Measurements from ENCODE around the gene FN1.

The FN1 gene

GRCh38 chr2:215388002-215388728, 47.7 kb downstream of the FN1 start:
- no peak for DNase-seq (ENCODE audit: extremely low read depth in 1 of 2, low read depth in 1 of 2)

DNA sequence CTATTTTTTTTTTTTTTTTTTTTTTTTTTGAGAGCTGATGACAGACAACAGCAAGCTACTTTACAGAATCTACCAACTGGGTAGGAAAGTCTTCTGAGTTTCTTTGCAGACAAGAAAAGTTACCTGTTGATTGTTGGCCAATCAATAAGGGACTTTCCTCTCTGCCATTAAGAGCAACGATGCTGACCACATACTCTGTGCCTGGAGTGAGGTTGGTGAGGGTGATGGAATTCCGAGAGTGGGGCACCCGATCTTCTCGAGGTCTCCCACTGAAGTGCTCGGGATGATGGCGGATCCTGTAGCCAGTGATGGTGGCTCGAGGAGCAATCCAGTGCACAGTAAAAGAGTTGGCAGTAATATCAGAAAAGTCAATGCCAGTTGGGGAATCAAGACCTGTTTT, 49.3 kb downstream of the FN1 start:
- no peak for DNase-seq (ENCODE audit: extremely low read depth in 1 of 2, low read depth in 1 of 2)

GRCh38 chr2:215384710-215385109, 51.2 kb downstream of the FN1 start:
- no peak for DNase-seq (ENCODE audit: extremely low read depth in 1 of 2, low read depth in 1 of 2)

DNA sequence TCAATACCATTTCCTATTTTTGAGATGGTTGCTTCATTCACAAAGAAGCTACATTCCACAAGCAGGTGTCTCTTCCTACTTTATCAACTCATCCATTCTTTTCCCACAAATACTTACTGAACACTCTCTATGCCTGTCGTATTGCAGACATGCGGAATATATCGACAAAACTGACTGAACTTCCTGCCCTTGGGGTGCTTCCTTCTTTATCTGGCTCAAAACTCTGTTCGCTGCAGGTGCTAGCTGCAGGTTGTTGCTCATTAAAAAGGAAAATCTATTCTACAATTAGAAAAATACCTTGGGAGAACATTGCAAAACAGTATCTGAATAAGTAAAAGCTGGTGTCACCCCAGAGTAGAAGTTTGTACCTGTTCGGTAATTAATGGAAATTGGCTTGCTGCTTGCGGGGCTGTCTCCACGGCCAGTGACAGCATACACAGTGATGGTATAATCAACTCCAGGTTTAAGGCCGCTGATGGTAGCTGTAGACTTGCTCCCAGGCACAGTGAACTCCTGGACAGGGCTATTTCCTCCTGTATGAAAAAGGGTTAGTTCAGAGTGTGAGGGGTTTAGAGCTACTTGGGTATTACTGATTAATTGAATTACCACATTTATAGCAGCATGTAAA, 52.1 kb downstream of the FN1 start:
- no peak for DNase-seq (ENCODE audit: extremely low read depth in 1 of 2, low read depth in 1 of 2)

GRCh38 chr2:215382480-215382879, 53.4 kb downstream of the FN1 start:
- no peak for DNase-seq (ENCODE audit: extremely low read depth in 1 of 2, low read depth in 1 of 2)

DNA sequence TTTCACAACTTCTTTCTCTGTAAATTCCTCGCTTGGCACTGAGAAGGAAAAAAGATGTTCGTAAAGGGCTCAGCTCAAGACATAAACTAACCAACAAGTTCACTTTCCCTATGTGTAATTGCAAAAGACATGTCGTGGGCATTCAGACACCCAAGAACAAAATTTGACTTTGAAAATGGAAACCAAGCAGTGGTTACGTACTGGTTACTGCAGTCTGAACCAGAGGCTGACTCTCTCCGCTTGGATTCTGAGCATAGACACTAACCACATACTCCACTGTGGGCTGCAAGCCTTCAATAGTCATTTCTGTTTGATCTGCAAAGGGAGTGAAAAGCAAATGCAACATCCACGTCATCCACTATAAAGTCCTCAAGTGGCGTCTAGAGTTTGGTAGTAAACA, 53.9 kb downstream of the FN1 start:
- DNase-seq (ENCODE audit: extremely low read depth in 1 of 2, low read depth in 1 of 2): no peak

GRCh38 chr2:215380699-215381098, 55.2 kb downstream of the FN1 start:
- DNase-seq (ENCODE audit: extremely low read depth in 1 of 2, low read depth in 1 of 2): no peak

DNA sequence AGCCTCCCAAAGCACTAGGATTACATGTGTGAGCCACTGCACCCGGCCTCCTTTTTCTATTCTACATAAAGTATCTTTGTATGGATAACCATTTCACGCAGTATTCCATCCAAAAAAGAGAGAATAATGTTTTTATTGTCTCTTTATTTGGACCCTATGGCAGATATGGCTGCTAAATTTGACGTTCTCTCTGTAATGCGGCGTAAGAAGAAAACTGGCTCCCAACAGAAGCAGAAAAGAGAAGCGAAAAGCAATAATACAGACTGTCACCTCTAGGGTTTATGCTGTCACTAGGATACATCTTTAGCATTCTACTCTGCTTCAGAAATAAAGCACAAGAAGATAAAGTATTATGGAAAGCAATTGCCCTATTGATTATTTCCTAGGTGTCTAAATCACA, 55.9 kb downstream of the FN1 start:
- no peak for DNase-seq (ENCODE audit: extremely low read depth in 1 of 2, low read depth in 1 of 2)

DNA sequence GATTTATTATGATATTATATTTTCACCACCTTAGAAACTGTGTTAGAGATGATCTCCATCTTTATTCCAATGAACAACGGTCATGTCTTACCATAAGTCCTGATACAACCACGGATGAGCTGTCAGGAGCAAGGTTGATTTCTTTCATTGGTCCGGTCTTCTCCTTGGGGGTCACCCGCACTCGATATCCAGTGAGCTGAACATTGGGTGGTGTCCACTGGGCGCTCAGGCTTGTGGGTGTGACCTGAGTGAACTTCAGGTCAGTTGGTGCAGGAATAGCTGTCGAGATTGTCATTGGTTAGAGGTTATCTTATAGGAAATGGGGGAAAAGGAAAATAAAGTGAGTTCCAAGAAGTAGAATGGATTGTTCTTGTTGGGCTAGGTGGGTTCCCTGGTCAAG, 56.8 kb downstream of the FN1 start:
- no peak for DNase-seq (ENCODE audit: extremely low read depth in 1 of 2, low read depth in 1 of 2)

DNA sequence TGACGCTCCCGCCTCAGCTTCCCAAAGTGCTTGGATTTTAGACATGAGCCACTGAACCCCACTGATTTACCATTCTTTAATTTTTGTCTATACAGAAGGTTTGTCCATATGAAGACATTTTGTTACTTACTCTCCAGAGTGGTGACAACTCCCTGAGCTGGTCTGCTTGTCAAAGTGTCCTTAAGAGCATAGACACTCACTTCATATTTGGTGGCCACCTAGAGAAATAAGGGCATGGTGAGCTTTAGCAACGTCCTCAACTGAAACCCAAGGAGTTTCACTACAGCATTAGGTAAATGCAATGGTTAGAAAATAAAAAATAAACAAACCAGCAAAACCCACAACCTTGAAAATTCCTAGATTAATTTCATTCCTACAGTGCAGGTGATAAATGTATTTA, 57.8 kb downstream of the FN1 start:
- no peak for DNase-seq (ENCODE audit: extremely low read depth in 1 of 2, low read depth in 1 of 2)

DNA sequence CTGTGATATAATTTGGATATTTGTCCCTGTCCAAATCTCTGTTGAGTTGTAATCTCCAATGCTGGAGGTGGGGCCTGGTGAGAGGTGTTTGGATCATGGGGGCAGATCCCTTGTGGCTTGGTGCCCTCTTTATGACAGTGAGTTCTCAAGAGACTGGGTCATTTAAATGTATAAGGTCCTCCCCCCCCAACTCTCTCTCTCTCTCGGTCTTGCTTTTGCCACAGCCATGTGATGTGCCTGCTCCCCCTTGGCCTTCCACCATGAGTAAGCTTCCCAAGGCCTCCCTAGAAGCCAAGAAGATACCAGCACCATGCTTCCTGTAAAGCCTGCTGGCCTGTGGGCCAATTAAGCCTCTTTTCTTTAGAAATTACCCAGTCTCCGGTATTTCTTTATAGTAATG, 58.6 kb downstream of the FN1 start:
- DNase-seq (ENCODE audit: extremely low read depth in 1 of 2, low read depth in 1 of 2): no peak

DNA sequence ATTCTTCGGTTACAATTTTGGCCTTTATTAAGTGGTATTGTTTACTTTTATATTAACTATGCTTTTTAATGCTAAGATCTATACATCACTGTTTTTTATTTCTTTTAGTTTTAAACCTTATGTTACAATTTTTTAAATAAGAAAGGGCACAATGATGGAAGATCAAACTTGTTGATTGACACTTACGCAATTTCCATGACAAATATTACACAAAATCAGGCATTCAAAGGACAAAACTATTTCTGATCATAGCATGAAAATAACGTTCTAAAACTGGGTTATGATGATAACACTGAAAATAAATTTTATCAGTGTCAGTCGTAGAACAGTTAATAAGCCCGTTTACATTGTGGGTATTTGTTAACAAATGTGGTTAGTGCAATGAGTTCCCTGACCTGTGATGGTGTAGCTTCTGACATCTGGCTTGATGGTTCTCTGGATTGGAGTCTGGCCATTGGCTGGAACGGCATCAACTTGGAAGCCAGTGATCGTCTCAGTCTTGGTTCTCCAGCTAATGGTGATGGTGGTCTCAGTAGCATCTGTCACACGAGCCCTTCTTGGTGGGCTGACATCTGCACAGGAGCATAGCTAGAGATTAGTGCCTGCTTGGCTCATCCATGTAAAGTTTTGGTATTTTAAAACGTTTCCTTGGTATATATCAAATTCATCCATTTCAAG, 59.6 kb downstream of the FN1 start:
- no peak for DNase-seq (ENCODE audit: extremely low read depth in 1 of 2, low read depth in 1 of 2)

- DNase-seq (ENCODE audit: extremely low read depth in 1 of 2, low read depth in 1 of 2): no peak
Measured at GRCh38 chr2:215375467-215375830, 60.4 kb downstream of the FN1 start.

GRCh38 chr2:215374642-215375466, 61.0 kb downstream of the FN1 start:
- no peak for DNase-seq (ENCODE audit: extremely low read depth in 1 of 2, low read depth in 1 of 2)

GRCh38 chr2:215374002-215374401, 61.9 kb downstream of the FN1 start:
- DNase-seq (ENCODE audit: extremely low read depth in 1 of 2, low read depth in 1 of 2): no peak

DNA sequence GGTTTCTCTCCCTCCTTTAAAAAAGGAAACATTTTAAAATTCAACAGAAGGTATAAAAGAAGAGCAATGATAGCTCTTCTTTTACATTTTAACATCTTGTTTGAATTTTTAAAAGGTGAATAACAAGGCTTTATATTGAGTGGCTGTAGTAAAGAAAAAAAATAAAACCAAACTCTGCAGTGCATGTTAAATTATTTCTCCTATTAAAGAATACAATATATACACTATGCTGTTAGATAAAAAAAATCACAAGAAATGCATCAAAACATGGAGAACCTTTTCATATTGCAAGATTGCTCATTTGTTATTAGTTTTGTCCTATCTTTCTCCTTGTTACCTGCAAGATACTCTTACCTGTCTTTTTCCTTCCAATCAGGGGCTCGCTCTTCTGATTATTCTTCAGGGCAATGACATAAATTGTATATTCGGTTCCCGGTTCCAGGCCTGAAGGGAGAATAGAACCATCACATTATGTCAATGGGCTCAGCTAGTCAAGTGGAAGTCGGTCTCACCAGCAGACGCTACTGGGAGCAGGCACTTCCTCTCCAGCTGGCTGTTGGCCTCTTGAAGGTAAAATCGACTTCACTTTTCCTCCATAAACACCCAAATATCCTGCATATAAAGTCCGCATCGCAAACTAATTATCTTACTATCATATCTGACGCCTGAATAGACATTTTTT, 62.8 kb downstream of the FN1 start:
- no peak for DNase-seq (ENCODE audit: extremely low read depth in 1 of 2, low read depth in 1 of 2)

DNA sequence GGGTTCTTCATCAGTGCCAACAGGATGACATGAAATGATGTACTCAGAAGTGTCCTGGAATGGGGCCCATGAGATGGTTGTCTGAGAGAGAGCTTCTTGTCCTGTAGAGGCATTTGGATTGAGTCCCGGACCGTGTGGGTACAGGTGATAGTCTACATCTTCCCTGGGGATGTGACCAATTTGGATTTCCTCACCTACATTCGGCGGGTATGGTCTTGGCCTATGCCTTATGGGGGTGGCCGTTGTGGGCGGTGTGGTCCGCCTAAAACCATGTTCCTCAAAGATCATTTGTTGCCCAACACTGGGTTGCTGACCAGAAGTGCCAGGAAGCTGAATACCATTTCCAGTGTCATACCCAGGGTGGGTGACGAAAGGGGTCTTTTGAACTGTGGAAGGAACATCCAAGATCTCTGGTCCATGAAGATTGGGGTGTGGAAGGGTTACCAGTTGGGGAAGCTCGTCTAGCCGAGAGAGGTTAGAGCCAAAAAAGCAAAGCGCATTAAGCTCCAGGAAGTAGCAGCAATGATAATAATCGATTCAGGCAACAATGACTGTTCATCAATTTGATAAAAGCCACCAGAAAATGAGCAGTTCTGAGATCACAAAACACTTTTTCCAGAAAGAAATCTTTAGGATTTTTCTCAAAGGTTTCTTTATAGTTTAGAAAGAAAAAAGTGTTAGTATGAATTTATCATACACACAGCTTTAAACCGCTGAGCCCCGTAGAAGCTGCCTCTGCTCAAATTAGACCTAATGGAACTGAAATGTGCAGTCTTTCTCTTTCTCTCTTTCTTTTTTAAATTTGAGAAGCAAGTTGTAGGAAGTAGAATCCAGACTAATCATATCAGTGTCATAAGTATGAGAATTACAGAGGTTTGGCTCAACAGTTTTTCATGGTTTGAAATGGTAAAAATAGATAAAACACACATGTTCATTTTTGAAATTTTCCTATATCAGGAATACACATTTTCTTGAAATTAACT, 63.7 kb downstream of the FN1 start:
- DNase-seq (ENCODE audit: extremely low read depth in 1 of 2, low read depth in 1 of 2): no peak

GRCh38 chr2:215370112-215370965, 65.5 kb downstream of the FN1 start:
- no peak for DNase-seq (ENCODE audit: extremely low read depth in 1 of 2, low read depth in 1 of 2)

All from stimulated activated CD8-positive, alpha-beta memory T cell treated with anti-CD3 and anti-CD28 coated beads, Interleukin-7, amount 100 ng/mL, for 48 hours (primary cell).